GM12878 (cell line): ENCODE measurements around the gene KIR2DL3. TPM values are rescaled to one million over a fixed set of nuclear protein-coding genes. Genes with fewer than 3 reads are reported as not detected.

ENCODE experiments used
- ATAC-seq: fragments of 200-7000 bp; cut with Tn5 transposase; 3 replicates; pipeline ENCODE4 v1.9.1; 2020; ENCODE audit warnings: mild to moderate bottlenecking, moderate library complexity
- BruUV-seq: library from RNA; stranded (reverse); fragments of 400-500 nt; replicated peaks from 2 replicates; lab custom pipeline; 2021; lab: Mats Ljungman, UMichigan
- CTCF ChIA-PET: fragments of 300-600 bp; sonication (Branson Sonifier 250); formaldehyde crosslinking; extraction: SDS; loops from one replicate; lab custom pipeline; 2021; ENCODE audit warnings: inconsistent platforms; lab: Yijun Ruan, JAX
- POLR2A ChIA-PET: fragments of 350-600 bp; formaldehyde crosslinking; extraction: SDS; loops from one replicate; lab custom pipeline; 2021; ENCODE audit warnings: inconsistent platforms; lab: Charles Lee
- RAD21 ChIA-PET: fragments of 300-600 bp; sonication (Branson Sonifier 250); formaldehyde crosslinking; loops from one replicate; lab custom pipeline; 2023; ENCODE audit warnings: antibody characterized with exemption; ENCODE audit not compliant: unreplicated experiment; lab: Charles Lee
- SMC1A ChIA-PET: fragments of 300-600 bp; sonication (Branson Sonifier 250); formaldehyde crosslinking; loops from one replicate; lab custom pipeline; 2023; ENCODE audit not compliant: unreplicated experiment, uncharacterized antibody; lab: Charles Lee
- DNase-seq: peaks from one replicate; pipeline ENCODE4 v3.0.0-alpha.2; 2011; ENCODE audit warnings: low read depth, low spot score
- FAIRE-seq: peaks from 3 replicates; lab custom pipeline; 2011; peaks lifted over from hg19 to GRCh38; lab: Jason Lieb, UNC
- H2AFZ ChIP-seq: 2 replicates; pipeline ENCODE4 v1.6.0; 2011; ENCODE audit warnings: low read depth, low read length, control low read depth; ENCODE audit not compliant: control insufficient read depth
- H3K27ac ChIP-seq: 2 replicates; pipeline ENCODE4 v1.5.1; 2011; ENCODE audit warnings: control low read depth; ENCODE audit not compliant: control insufficient read depth, insufficient read depth
- H3K27me3 ChIP-seq, 2 experiments: replicated peaks in 1 of 2; 2 replicates each; pipeline versions ENCODE4 v1.6.0 to v1.6.1; 2011; ENCODE audit warnings: low read length in 1 of 2; ENCODE audit not compliant: control insufficient read depth in 2 of 2, insufficient read depth in 2 of 2
- H3K36me3 ChIP-seq, 2 experiments: 2 replicates each; pipeline ENCODE4 v1.5.1; 2011; ENCODE audit warnings: low read length in 1 of 2; ENCODE audit not compliant: control insufficient read depth in 2 of 2, insufficient read depth in 2 of 2
- H3K4me1 ChIP-seq: 2 replicates; pipeline ENCODE4 v1.6.1; 2011; ENCODE audit warnings: mild to moderate bottlenecking, low read length, moderate library complexity, mixed read lengths; ENCODE audit not compliant: control insufficient read depth, insufficient read depth
- H3K4me2 ChIP-seq: 2 replicates; pipeline ENCODE4 v1.6.0; 2011; ENCODE audit warnings: control low read depth; ENCODE audit not compliant: control insufficient read depth, insufficient read depth
- H3K4me3 ChIP-seq: fragments of 200-600 bp; sonication (generic); 2 replicates; pipeline ENCODE4 v1.5.1; 2016
- H3K79me2 ChIP-seq: 2 replicates; pipeline ENCODE4 v1.6.0; 2011; ENCODE audit warnings: low read length; ENCODE audit not compliant: control insufficient read depth, insufficient read depth
- H3K9ac ChIP-seq: 2 replicates; pipeline ENCODE4 v1.8.0; 2011; ENCODE audit warnings: low read length, control low read depth, mixed read lengths; ENCODE audit not compliant: control insufficient read depth, insufficient read depth
- H3K9me3 ChIP-seq: replicated peaks from 3 replicates; pipeline ENCODE4 v1.5.1; 2011; ENCODE audit warnings: mild to moderate bottlenecking, low read length; ENCODE audit not compliant: control insufficient read depth, insufficient read depth
- H4K20me1 ChIP-seq: 2 replicates; pipeline ENCODE4 v1.6.0; 2011; ENCODE audit not compliant: control insufficient read depth, insufficient read depth
- BCL11A ChIP-seq: IDR thresholded peaks from 2 replicates; pipeline ENCODE4 v1.6.1; 2011; ENCODE audit warnings: low read depth, low read length
- CBFB ChIP-seq: IDR thresholded peaks from 2 replicates; pipeline ENCODE4 v1.6.1; 2016; ENCODE audit warnings: antibody characterized with exemption, low read depth
- E4F1 ChIP-seq: fragments of 450-650 bp; IDR thresholded peaks from 2 replicates; pipeline ENCODE4 v1.6.1; 2018; ENCODE audit warnings: borderline replicate concordance, mild to moderate bottlenecking; ENCODE audit not compliant: partially characterized antibody
- HDAC6 ChIP-seq: fragments of 200-600 bp; sonication (generic); IDR thresholded peaks from one replicate; pipeline ENCODE4 v1.8.0; 2017; ENCODE audit warnings: antibody characterized with exemption; ENCODE audit not compliant: unreplicated experiment
- IRF3 ChIP-seq: fragments of 450-650 bp; IDR thresholded peaks from 2 replicates; pipeline ENCODE4 v1.6.1; 2014; ENCODE audit warnings: mild to moderate bottlenecking
- MEF2A ChIP-seq: IDR thresholded peaks from 2 replicates; pipeline ENCODE4 v1.6.1; 2011; ENCODE audit warnings: low read depth, mild to moderate bottlenecking, low read length, moderate library complexity; ENCODE audit not compliant: insufficient read depth
- NBN ChIP-seq: fragments of 450-650 bp; IDR thresholded peaks from 2 replicates; pipeline ENCODE4 v1.6.1; 2016
- POLR2AphosphoS2 ChIP-seq: IDR thresholded peaks from 2 replicates; pipeline ENCODE4 v1.6.1; 2011; ENCODE audit warnings: low read depth, mild to moderate bottlenecking, low read length, improper control_type of control experiment, moderate library complexity
- RBBP5 ChIP-seq: fragments of 200-600 bp; sonication (generic); conservative IDR thresholded peaks from 2 replicates; pipeline ENCODE4 v1.6.1; 2016
- SP1 ChIP-seq: IDR thresholded peaks from one replicate; pipeline ENCODE4 v1.6.1; 2011; ENCODE audit warnings: low read depth, low read length
- SRF ChIP-seq, 2 experiments: IDR thresholded peaks; 2 replicates each; pipeline ENCODE4 v1.6.1; 2011; ENCODE audit warnings: low read depth in 2 of 2, low read length in 2 of 2, mild to moderate bottlenecking in 1 of 2, moderate library complexity in 1 of 2
- TBL1XR1 ChIP-seq: IDR thresholded peaks from 2 replicates; pipeline ENCODE4 v1.6.1; 2012; ENCODE audit warnings: low read depth, low read length, improper control_type of control experiment
- TCF12 ChIP-seq: IDR thresholded peaks from 2 replicates; pipeline ENCODE4 v1.6.1; 2011; ENCODE audit warnings: low read depth, mild to moderate bottlenecking, low read length
- ZZZ3 ChIP-seq: IDR thresholded peaks from 2 replicates; pipeline ENCODE4 v1.6.1; 2011; ENCODE audit warnings: low read depth; ENCODE audit not compliant: control insufficient read depth, insufficient read length
- WGBS: methylation state at CpG from one replicate; pipeline ENCODE4 v1.1.6; 2016; ENCODE audit warnings: low lambda C conversion rate; ENCODE audit not compliant: insufficient replicate concordance, insufficient coverage; ENCODE audit errors: missing lambda C conversion rate; 5-methylcytosine and 5-hydroxymethylcytosine counted together
- in situ Hi-C: fragments of 300-500 bp; cut with MboI; formaldehyde crosslinking; loops from 9 replicates; pipeline ENCODE4 v1.14.3; 2018; ENCODE audit warnings: mixed read lengths
- intact Hi-C: fragments of 100-400 bp; cut with micrococcal nuclease; formaldehyde crosslinking; loops from one replicate; pipeline ENCODE4 v1.14.2; 2022; ENCODE audit not compliant: unreplicated experiment
- polyA plus RNA-seq, 11 experiments: library from polyadenylated mRNA; depleted of rRNA in 4 of 11; unstranded in 6 of 11; stranded (reverse) in 5 of 11; fragments of >200 nt; fragmentation: Nextera tagmentation in 4 of 11; fragmentation: Illumina TruSeq in 1 of 11; extraction: Ambion mirVana in 4 of 11; extraction: Trizol in 1 of 11; gene quantifications; 1 replicate in 1 of 11; 2 replicates in 10 of 11; pipeline versions ENCODE4 v1.2.1 to v1.2.3, GENCODE V29; 2011 to 2016; ENCODE audit warnings: inconsistent platforms in 2 of 11, missing spikeins in 2 of 11, low read depth in 1 of 11
- total RNA-seq, 4 experiments: library from RNA; depleted of rRNA in 3 of 4; stranded (reverse); fragments of >200 nt in 3 of 4; fragmentation: Illumina TruSeq in 1 of 4; extraction: Trizol in 1 of 4; gene quantifications; 2 replicates each; pipeline versions ENCODE4 v1.2.1 to v1.2.3, GENCODE V29; 2013 to 2021

The KIR2DL3 gene
- total and polyA plus RNA-seq, 10 of the 15 experiments (the other 5 are each of a cell fraction or from before 2014, with no cell fraction given), result 0.45 TPM; not detected in 9

GRCh38 chr19:54790711-54791110 lies 52.4 kb downstream of the KIR2DL3 start:
- Histone ChIP-seq H3K9me3 (no peaks in the 10 kb centered on the region), H3K4me1 (no peaks in the 10 kb centered on the region), H3K9ac (no peak overlapping the region), H2AFZ (no peak overlapping the region), H3K4me2 (no peak overlapping the region), H3K79me2 (no peaks in the 10 kb centered on the region), H3K4me3 (no peak overlapping the region), H3K27ac (no peak overlapping the region), H3K36me3 (no peaks in the 10 kb centered on the region), H4K20me1 (no peaks in the 10 kb centered on the region), H3K27me3 (no peaks in the 10 kb centered on the region)
- ChIA-PET SMC1A (no interaction called here), CTCF (no interaction called here), POLR2A (no interaction called here), RAD21 (no interaction called here)
- no peak for FAIRE-seq
- no peak for ATAC-seq
- TF ChIP-seq NBN (no peak), RBBP5 (no peak), TBL1XR1 (no peak), IRF3 (no peak), CBFB (no peak), MEF2A (no peak), ZZZ3 (no peak), POLR2AphosphoS2 (no peak), TCF12 (no peak), SRF (IDR thresholded peaks at IDR 0.05; ENCODE audit: low read depth in 2 of 2, low read length in 2 of 2) (no peak), HDAC6 (no peak), SP1 (no peak), E4F1 (no peak), BCL11A (no peak)
- intact Hi-C loops (no loop called here), in situ Hi-C loops (no loop called here)
- 34% methylated on average over 5 of the region's 5 CpGs for WGBS
- no TSS peak for BruUV-seq
- DNase-seq, result no peak
